Neural cell (in vitro differentiated cells): ENCODE measurements around the gene MEIS3.

Experiments
- CTCF ChIP-seq: fragments of 450-650 bp; IDR thresholded peaks from 2 replicates; pipeline ENCODE4 v1.5.1; 2014; ENCODE audit warnings: antibody characterized with exemption, mild to moderate bottlenecking, moderate library complexity; ENCODE audit not compliant: poor library complexity, severe bottlenecking
- EP300 ChIP-seq: fragments of 450-650 bp; conservative IDR thresholded peaks from 2 replicates; pipeline ENCODE4 v1.6.1; 2014; ENCODE audit warnings: antibody characterized with exemption, mild to moderate bottlenecking, moderate library complexity; ENCODE audit not compliant: poor library complexity, severe bottlenecking
- RAD21 ChIP-seq: fragments of 450-650 bp; conservative IDR thresholded peaks from 2 replicates; pipeline ENCODE4 v1.6.1; 2014; ENCODE audit warnings: antibody characterized with exemption, mild to moderate bottlenecking, moderate library complexity

DNA sequence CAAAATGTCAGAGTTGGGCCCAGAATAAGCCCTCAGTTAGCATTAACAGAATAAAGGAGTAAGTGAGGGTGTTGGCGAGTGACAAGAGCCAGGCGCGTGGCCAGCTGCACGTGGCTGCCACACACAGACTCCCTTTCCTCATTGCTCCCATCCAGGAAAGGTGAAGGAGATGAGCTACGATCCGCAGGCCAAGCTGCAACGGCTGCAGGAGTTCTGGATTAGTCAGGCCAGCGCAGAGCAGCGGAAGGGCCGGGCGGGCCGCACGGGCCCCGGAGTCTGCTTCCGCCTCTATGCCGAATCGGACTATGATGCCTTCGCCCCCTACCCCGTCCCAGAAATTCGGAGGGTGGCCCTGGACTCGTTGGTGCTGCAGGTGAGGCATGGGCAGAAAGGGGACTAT, 57.0 kb downstream of the MEIS3 start:
- TF ChIP-seq EP300 (no peak), CTCF (no peak), RAD21 (no peak)
